ENCODE measurements around the gene TAS2R40.

- TF ChIP-seq POLR2A (IDR thresholded peaks at IDR 0.05; ENCODE audit: low read depth, low read length) = no peak
- TF ChIP-seq POLR2AphosphoS5 (IDR thresholded peaks at IDR 0.05; ENCODE audit: low read depth, low read length) = no peak
- TF ChIP-seq TAF1 (IDR thresholded peaks at IDR 0.05; ENCODE audit: borderline replicate concordance, low read depth, low read length) = no peak
These were observed 25.5 kb downstream of the TAS2R40 start for GRCh38 chr7:143247372-143247771.

Data from GM12892 (cell line).